ENCODE measurements around the gene PLEKHG4B. TPM values are rescaled to one million over a fixed set of nuclear protein-coding genes. Genes with fewer than 3 reads are reported as not detected.

PLEKHG4B gene
- total RNA-seq, 1 experiment from 2014 or later: 44.3 TPM

GRCh38 chr5:199197-199949 is 107.4 kb downstream of the PLEKHG4B start:
- H3K56ac ChIP-seq (ENCODE audit: insufficient read length, low read depth, low read length): no peak overlapping the region
- no peak overlapping the region for H2AK5ac ChIP-seq (ENCODE audit: insufficient read length, low read length)
- DNase-seq: no peak
- no peaks in the 10 kb centered on the region for H3K23me2 ChIP-seq (ENCODE audit: insufficient read length, low read depth, low read length, poor library complexity, severe bottlenecking)
- no peak overlapping the region for H3K18ac ChIP-seq (ENCODE audit: insufficient read length, low read depth, low read length)
- H3K27me3 ChIP-seq (ENCODE audit: insufficient read depth, low read length): no peaks in the 10 kb centered on the region
- H3K14ac ChIP-seq (ENCODE audit: insufficient read depth, low read length): no peak overlapping the region; the same call in 1 of the 2 replicates
- Mint-ChIP-seq H3K4me1 (peaks cover 11 to 21% of the 10 kb centered on the region in 2 experiments), H3K36me3 (ENCODE audit: insufficient read depth in 1 of 3, low read depth in 3 of 3) (peaks cover 0 to 9% (median 9%) of the 10 kb centered on the region in 3 experiments; a peak in 4 of 7 replicates), H3K27ac (no peak overlapping the region), H3K9me3 (no peaks in the 10 kb centered on the region), H3K27me3 (ENCODE audit: low read depth) (no peaks in the 10 kb centered on the region; the same call in 1 of the 2 replicates), H3K4me3 (no peak overlapping the region)
- H2BK120ac ChIP-seq (ENCODE audit: low read depth, low read length, poor library complexity, severe bottlenecking): no peak overlapping the region
- no peak overlapping the region for H2BK5ac ChIP-seq (ENCODE audit: insufficient read length, low read length)
- no peaks in the 10 kb centered on the region for H3K79me2 ChIP-seq (ENCODE audit: insufficient read depth, low read length)
- H3K4ac ChIP-seq (ENCODE audit: low read depth, low read length): no peak overlapping the region
- H2BK15ac ChIP-seq (ENCODE audit: low read depth, low read length): no peak overlapping the region
- no peak overlapping the region for H4K8ac ChIP-seq (replicated peaks; ENCODE audit: insufficient read length, low read depth, low read length)
- H4K20me1 ChIP-seq (ENCODE audit: control insufficient read depth, insufficient read depth, insufficient read length): no peaks in the 10 kb centered on the region
- H3K9ac ChIP-seq (ENCODE audit: extremely low read depth, insufficient read length, low read length): no peak overlapping the region
- H2BK12ac ChIP-seq (ENCODE audit: insufficient read length, low read depth, low read length): no peak overlapping the region
- H3K23ac ChIP-seq (ENCODE audit: insufficient read length, low read depth, low read length): no peak overlapping the region
- H3K4me2 ChIP-seq (ENCODE audit: insufficient read depth, insufficient read length, low read length): no peak overlapping the region
- TF ChIP-seq CTCF (conservative IDR thresholded peaks at IDR 0.05): no peak
- no peak overlapping the region for H4K5ac ChIP-seq (ENCODE audit: insufficient read length, low read depth, low read length)
- no peaks in the 10 kb centered on the region for H3K4me1 ChIP-seq (ENCODE audit: insufficient read depth, low read length)
- H2AFZ ChIP-seq (ENCODE audit: low read length): no peak overlapping the region
- H3K27ac ChIP-seq (ENCODE audit: insufficient read length, low read depth, low read length): no peak overlapping the region
- no peak overlapping the region for H3T11ph ChIP-seq (ENCODE audit: low read length)
- no peak overlapping the region for H4K91ac ChIP-seq (ENCODE audit: insufficient read length, low read depth, low read length)
- H2BK20ac ChIP-seq (ENCODE audit: low read depth, low read length, poor library complexity, severe bottlenecking): no peak overlapping the region
- WGBS (ENCODE audit: extremely low coverage, insufficient read length, low lambda C conversion rate): no CpG with 5 or more reads among the region's 16 CpGs
- H3K79me1 ChIP-seq (ENCODE audit: insufficient read depth, low read depth, low read length, poor library complexity, severe bottlenecking): no peaks in the 10 kb centered on the region
- no peaks in the 10 kb centered on the region for H3K9me3 ChIP-seq (ENCODE audit: control insufficient read depth, low read depth, low read length)

Measured in H9 (cell line).